Measurements from ENCODE around the gene KLK5.
A peak's percentile ranks its signal among the peaks of the same experiment; 100 is the strongest.

The KLK5 gene

GRCh38 chr19:50931023-50931422, 21.8 kb downstream of the KLK5 start:
- Histone ChIP-seq H3K36me3 (ENCODE audit: control insufficient read depth, insufficient read depth, low read length) (no peaks in the 10 kb centered on the region), H3K4me3 (replicated peaks; ENCODE audit: low read depth, low read length) (no peak overlapping the region), H3K27me3 (replicated peaks; ENCODE audit: control insufficient read depth, insufficient read depth, low read length) (no peaks in the 10 kb centered on the region)
- no peak for TF ChIP-seq CTCF (IDR thresholded peaks at IDR 0.05; ENCODE audit: insufficient read depth, low read length, poor library complexity, severe bottlenecking)
- DNase-seq (ENCODE audit: extremely low read depth, insufficient read length) = no peak

GRCh38 chr19:50928831-50929230, 24.0 kb downstream of the KLK5 start:
- no peak for DNase-seq (ENCODE audit: extremely low read depth, insufficient read length)
- H3K4me3 ChIP-seq (replicated peaks; ENCODE audit: low read depth, low read length) = no peak overlapping the region
- no peaks in the 10 kb centered on the region for H3K36me3 ChIP-seq (ENCODE audit: control insufficient read depth, insufficient read depth, low read length)
- H3K27me3 ChIP-seq (replicated peaks; ENCODE audit: control insufficient read depth, insufficient read depth, low read length) = no peaks in the 10 kb centered on the region
- TF ChIP-seq CTCF (IDR thresholded peaks at IDR 0.05; ENCODE audit: insufficient read depth, low read length, poor library complexity, severe bottlenecking) = no peak

GRCh38 chr19:50926144-50926543, 26.7 kb downstream of the KLK5 start:
- no peaks in the 10 kb centered on the region for H3K36me3 ChIP-seq (ENCODE audit: control insufficient read depth, insufficient read depth, low read length)
- H3K27me3 ChIP-seq (replicated peaks; ENCODE audit: control insufficient read depth, insufficient read depth, low read length) = no peaks in the 10 kb centered on the region
- DNase-seq (ENCODE audit: extremely low read depth, insufficient read length) = no peak
- H3K4me3 ChIP-seq (replicated peaks; ENCODE audit: low read depth, low read length) = no peak overlapping the region
- TF ChIP-seq CTCF (IDR thresholded peaks at IDR 0.05; ENCODE audit: insufficient read depth, low read length, poor library complexity, severe bottlenecking) = no peak

GRCh38 chr19:50925734-50926133, 27.1 kb downstream of the KLK5 start:
- DNase-seq (ENCODE audit: extremely low read depth, insufficient read length) = no peak
- no peak for TF ChIP-seq CTCF (IDR thresholded peaks at IDR 0.05; ENCODE audit: insufficient read depth, low read length, poor library complexity, severe bottlenecking)
- Histone ChIP-seq H3K4me3 (replicated peaks; ENCODE audit: low read depth, low read length) (no peak overlapping the region), H3K36me3 (ENCODE audit: control insufficient read depth, insufficient read depth, low read length) (no peaks in the 10 kb centered on the region), H3K27me3 (replicated peaks; ENCODE audit: control insufficient read depth, insufficient read depth, low read length) (no peaks in the 10 kb centered on the region)

GRCh38 chr19:50924586-50924985, 28.3 kb downstream of the KLK5 start:
- DNase-seq (ENCODE audit: extremely low read depth, insufficient read length) = no peak
- H3K4me3 ChIP-seq (replicated peaks; ENCODE audit: low read depth, low read length) = no peak overlapping the region
- H3K27me3 ChIP-seq (replicated peaks; ENCODE audit: control insufficient read depth, insufficient read depth, low read length) = no peaks in the 10 kb centered on the region
- TF ChIP-seq CTCF (IDR thresholded peaks at IDR 0.05; ENCODE audit: insufficient read depth, low read length, poor library complexity, severe bottlenecking) = no peak
- H3K36me3 ChIP-seq (ENCODE audit: control insufficient read depth, insufficient read depth, low read length) = no peaks in the 10 kb centered on the region

- no peak overlapping the region for H3K4me3 ChIP-seq (replicated peaks; ENCODE audit: low read depth, low read length)
- H3K27me3 ChIP-seq (replicated peaks; ENCODE audit: control insufficient read depth, insufficient read depth, low read length) = no peaks in the 10 kb centered on the region
- peak; percentile 55 for DNase-seq (ENCODE audit: extremely low read depth, insufficient read length)
- no peaks in the 10 kb centered on the region for H3K36me3 ChIP-seq (ENCODE audit: control insufficient read depth, insufficient read depth, low read length)
- TF ChIP-seq CTCF (IDR thresholded peaks at IDR 0.05; ENCODE audit: insufficient read depth, low read length, poor library complexity, severe bottlenecking) = peak; percentile 89
These were observed 30.5 kb downstream of the KLK5 start for GRCh38 chr19:50922317-50922853.

All from GM06990 (cell line).